Stimulated activated CD8-positive, alpha-beta memory T cell treated with anti-CD3 and anti-CD28 coated beads, Interleukin-12 subunit alpha, Interleukin-12 subunit beta, amount 100 ng/mL, for 24 hours (primary cell): ENCODE measurements around the gene CPED1.
"Not testable (repeated sequence)": the region's sequence is repeated elsewhere in the genome, so short reads cannot be mapped to it uniquely, and the experiment has no call there.

Source experiments
- DNase-seq: peaks from one replicate; pipeline ENCODE4 v3.0.0-alpha.2; 2020; ENCODE audit errors: extremely low read depth

CPED1 gene

DNA sequence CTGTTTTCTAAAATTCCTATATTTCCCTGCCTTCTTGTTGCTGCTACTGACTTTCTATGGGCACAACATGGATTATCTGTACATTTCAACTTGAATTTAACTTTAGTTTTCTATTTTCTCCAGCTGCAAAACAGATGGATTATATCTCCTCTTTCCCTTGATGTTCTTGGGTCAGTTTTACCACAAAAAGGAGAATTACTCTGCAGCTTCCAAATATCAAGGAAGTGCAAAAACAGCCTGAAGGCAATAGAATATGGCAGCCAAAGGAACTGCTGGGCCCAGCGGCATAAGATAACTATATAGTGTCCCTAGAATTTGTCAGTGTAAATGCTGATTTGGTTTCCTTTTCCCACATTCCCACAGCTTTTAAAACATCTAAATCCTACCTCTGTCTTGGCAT lies 29.1 kb downstream of the CPED1 start:
- no peak for DNase-seq

GRCh38 chr7:121019018-121019417 lies 30.5 kb downstream of the CPED1 start:
- DNase-seq, result no peak

DNA sequence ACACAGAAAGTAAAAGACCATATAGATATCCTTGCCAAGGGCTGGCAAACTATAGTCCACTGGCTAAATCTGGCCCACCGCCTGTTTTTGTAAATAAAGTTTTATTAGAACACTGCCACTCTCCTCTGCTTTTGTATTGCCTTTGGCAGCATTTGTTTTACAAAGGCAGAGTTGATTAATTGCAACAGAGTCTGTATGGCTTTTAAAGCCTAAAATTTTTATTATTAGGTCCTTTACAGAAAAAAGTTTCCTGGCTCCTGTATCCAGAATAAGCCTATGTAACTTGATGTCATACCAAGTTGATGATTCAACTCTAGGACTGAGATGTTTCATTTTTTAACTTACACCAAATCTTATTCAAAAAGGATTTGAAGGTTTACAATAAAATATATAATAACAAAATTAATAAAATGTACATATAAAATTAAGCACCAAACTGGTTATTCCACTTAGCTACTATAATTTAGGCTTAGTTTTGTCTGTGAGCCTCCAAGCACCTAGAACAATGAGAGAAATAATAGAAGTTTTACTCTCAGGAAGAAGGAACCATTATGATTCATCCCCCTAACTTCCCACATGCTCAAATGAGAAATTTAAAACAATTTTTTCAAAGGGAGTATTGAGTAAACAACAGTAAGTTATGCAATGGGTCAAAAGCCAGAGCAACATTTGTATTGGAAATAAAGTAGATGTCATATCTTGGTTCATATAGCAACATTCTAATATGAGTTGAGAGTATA lies 31.9 kb downstream of the CPED1 start:
- DNase-seq, result no peak

GRCh38 chr7:121020989-121021969 lies 32.8 kb downstream of the CPED1 start:
- DNase-seq, result no peak

DNA sequence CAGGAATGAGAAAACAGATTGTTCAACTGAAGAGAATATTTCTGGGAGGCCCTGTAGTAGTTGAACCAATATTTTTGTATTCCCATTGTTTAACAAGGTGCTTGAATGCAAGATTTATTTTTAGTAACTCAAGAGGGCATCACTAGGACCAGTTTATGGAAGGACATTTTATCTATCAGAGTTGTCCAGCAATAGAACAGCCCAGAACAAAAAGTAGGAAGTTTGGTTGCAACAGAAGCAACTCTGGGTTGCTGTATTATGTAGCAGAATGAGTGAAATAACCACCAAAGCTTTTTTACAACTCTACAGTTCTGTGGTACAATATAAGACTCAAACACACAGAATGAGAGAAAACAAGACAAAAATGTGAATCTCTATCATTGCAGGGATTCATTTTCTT lies 34.7 kb downstream of the CPED1 start:
- DNase-seq, result no peak

DNA sequence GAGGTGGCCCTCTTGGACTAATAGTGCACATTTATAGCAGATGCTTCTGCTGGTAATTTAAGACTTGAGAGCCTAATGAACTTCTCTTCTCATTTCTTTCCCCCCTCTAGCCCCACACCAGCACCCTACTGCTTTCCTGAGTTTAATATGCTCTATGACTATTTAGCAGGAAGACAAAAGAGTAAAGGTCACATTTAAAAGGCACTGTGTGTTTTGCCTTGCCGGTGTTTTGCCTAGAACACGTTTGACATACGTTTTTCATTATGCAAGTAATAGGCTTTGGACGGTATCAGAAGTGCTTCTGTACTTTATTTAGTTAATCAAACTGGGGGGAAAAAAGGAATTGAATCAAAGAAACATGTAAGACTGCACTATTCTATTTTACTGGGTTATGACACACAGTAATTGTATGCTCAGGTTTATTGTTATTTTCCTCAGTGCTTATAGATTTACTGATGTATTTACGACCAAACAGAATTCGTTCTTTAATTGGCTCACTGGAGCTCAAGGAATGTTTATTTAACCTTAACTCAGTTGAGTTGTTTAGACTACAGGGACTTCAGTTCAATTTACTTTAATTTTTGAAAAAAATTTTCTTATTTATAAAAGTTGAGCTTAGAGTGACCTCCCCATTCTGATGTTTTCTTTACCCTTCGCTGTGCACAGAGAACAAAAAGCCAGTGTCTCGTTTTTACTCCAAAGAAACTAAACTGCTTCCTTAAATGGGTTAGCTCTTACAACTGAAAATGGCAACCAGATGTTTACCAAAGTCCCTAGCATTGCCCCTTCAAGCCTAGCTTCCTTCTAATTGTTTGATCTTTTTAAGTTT lies 35.4 kb downstream of the CPED1 start:
- DNase-seq, result no peak

DNA sequence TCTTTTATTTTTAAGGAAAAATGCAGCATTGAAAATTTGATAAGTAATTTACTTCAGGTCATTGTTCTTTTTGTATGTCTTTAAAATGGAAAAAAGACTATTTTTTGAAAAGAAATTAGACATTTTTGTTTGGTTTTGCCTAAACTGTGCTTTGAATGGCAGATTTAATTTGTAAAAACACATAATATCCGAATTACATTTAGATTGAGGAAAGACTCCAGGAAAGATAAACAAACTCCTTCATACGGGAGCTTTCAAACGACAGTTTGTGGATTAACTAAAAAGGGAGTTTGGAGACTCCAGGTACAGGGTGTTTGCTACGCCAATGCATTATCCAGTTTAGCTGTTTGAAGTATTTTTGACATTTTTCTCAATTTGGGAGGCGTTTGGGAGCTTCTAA lies 36.1 kb downstream of the CPED1 start:
- DNase-seq, result no peak

DNA sequence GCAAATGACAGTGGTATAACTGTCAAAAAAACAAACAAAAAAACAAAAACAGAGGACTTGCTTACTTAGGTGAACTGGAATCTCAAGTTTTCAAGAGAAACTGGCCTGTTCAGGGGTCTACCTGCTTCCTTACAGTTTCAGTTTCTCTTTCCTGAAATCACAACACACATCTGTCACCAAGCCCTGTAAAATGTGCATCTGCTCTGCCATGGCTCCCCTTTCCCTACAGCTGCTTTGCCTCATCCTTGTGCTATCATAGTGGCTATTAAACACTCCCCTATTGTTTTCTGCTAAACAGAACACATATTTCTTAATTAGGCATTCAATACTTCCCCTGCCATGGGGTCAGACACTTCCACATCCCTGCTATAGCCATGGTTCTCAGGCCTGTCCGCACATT lies 37.6 kb downstream of the CPED1 start:
- no peak for DNase-seq

DNA sequence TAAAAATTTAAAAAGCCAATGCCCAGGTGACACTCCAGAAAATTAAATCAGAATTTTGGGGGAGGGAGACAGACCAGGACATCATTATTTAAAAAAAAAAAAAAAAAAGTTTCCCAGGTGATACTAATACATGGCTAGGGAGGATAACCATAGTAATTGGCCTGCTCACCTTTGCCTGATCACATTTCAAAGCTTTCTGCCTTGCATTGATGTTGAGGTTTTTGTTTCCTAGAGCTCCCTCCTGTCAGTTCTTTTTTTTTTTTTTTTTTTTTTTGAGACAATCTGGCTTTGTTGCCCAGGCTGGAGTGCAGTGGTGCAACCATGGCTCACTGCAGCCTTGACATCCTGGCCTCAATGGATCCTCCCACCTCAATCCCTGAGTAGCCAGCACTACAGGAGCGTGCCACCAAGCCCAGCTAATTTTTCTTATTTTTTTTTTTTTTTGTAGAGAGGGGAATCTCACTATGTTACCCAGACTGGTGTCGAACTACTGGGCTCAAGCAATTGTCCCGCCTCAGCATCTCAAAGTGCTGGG lies 38.1 kb downstream of the CPED1 start:
- DNase-seq, result no peak

- no peak for DNase-seq
Observed at GRCh38 chr7:121027761-121028669, 39.5 kb downstream of the CPED1 start.

DNA sequence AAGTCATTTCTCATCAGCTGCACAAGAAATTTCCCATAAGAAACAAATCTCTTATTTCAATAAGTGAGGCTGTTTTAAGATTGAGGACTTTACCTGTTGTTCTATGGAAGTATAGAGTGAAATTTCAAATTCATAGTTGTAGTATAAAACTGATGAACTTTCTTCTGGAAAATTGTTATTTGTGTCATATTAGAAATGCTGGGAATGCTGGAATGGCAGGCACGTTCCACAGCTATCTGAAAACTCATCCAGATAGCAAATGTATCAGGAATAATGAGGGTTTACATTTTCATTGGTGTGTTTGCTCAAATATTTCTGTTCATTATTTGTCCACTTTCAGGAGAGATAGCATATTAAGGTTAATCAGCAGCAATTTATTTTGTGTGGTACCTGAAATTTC lies 40.8 kb downstream of the CPED1 start:
- no peak for DNase-seq

- DNase-seq, result no peak
Observed at GRCh38 chr7:121030308-121030707, 41.8 kb downstream of the CPED1 start.

GRCh38 chr7:121032645-121033460 lies 44.3 kb downstream of the CPED1 start:
- DNase-seq, result no peak

DNA sequence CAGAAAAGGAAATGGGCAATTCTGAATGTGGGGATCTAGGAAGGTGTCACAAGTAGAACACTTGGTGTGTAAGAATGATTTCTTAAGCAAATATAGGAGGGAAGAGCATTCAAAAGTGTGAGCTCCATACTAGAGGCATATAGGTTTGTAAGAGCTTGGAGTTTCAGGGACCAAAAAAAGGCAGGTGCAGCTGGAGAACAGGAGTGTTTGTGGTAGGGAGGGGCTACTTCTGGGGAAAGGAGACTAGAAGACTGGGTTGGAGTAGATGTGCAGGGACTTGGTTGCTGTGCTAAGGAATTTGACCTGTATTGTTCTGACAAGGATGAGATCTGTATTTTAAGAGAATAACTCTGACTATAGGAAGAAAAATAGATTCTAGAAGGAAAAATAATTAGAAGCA lies 46.4 kb downstream of the CPED1 start:
- DNase-seq, result no peak

DNA sequence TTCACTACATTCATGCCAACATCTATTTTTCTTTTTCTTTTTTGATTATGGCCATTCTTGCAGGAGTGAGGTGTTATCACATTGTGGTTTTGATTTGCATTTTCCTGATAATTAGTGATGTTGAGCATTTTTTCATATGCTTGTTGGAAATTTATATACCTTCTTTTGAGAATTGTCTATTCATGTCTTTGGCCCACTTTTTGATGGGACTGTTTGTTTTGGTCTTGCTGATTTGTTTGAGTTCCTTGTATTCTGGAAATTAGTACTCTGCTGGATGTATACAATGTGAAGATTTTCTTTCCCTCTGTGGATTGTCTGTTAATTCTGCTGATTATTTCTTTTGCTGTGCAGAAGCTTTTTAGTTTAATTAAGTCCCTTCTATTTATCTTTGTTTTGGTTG lies 48.3 kb downstream of the CPED1 start:
- not testable (repeated sequence) for DNase-seq

DNA sequence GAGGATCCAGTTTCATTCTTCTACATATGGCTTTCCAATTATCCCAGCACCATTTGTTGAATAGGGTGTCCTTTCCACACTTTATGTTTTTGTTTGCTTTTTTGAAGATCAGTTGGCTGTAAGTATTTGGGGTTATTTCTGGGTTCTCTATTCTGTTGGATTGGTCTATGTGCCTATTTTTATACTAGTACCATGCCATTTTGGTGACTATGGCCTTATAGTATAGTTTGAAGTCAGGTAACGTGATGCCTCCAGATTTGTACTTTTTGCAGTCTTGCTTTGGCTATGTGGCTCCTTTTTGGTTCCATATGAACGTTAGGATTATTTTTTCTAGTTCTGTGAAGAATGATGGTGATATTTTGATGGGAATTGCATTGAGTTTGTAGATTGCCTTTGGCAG lies 48.8 kb downstream of the CPED1 start:
- not testable (repeated sequence) for DNase-seq

DNA sequence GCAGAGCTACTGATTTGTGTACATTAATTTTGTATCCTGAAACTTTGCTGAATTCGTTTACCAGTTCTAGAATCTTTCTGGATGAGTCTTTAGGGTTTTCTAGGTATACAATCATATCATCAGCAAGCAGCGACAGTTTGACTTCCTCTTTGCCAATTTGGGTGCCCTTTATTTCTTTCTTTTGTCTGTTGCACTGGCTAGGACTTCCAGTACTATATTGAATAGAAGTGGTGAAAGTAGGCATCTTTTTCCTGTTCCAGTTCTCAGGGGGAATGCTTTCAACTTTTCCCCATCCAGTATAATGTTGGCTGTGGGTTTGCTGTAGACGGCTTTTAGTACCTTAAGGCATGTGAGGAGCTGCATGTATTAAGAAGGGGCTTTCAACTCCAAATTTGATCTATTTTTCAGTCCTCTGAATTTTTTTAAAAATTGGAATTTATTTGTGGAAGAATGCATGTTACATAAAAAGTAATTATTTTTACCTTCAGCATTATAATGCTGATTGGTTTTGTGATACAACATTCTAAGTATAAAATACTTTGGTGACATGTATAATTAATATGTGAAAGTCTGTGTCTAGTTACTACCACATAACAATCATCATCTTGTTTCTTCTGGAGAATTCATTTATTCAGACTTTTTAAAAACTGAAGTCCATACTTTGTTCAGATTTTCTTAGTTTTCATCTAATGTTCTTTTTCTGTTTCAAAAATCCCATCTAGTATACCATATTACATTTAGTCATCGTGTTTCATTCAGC lies 49.6 kb downstream of the CPED1 start:
- no peak for DNase-seq

DNA sequence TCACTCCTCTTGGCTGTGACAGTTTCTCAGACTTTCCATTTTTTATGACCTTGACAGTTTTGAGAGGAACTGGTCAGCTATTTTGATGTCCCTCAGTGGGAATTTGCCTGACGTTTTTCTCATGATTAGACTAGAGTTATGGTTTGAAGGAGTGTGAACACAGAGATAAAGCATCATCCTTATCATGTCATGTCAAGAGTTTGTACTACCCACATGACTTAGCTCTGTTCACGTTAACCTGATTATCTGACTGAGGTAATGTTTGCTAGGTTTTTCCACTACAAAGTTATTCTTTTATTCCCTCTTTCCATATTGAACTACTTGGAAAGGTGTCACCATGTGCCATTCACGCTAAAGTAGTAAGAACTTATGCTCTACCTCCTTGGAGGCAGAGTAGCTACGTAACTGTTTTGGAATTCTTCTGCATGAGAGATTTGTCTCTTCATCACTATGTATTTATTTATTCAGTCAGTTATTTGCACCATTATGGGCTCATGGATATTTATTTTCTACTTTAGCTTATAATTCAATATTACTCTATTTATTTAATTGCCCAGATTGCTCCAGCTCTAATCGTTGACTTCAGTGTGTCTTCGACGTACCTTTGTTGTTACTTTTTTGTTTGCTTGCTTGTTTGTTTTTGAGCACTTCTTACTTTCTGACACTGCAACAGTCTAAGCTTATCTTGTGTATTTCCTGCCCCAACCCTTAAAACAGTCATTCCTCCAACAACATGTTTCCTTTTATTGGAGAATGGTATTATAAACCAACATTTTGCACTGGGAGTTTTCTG lies 50.4 kb downstream of the CPED1 start:
- DNase-seq, result no peak

DNA sequence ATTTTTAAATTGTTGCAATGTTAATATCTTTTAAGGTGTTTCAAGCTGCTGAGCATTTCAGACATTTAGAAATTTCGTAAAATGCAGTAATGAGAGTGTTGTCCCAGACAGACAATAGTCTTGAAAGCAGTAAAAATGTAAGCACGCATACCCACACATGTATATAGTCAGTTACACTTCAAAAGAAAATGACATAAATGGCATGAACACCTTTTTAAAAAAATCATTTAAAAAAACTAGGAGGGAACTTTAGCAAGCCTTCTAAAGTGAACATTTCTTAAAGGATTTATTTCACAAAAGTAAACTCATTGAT lies 51.0 kb downstream of the CPED1 start:
- no peak for DNase-seq
